GM21528 (cell line): ENCODE data around the gene NBL1.
"Not testable (repeated sequence)": the region's sequence is repeated elsewhere in the genome, so short reads cannot be mapped to it uniquely, and the experiment has no call there.

ENCODE experiments used
- ATAC-seq: cut with Tn5 transposase; IDR thresholded peaks from one replicate; pipeline ENCODE4 v1.9.1; 2021; ENCODE audit warnings: mild to moderate bottlenecking, moderate library complexity; ENCODE audit not compliant: unreplicated experiment, low FRiP score

Gene NBL1

DNA sequence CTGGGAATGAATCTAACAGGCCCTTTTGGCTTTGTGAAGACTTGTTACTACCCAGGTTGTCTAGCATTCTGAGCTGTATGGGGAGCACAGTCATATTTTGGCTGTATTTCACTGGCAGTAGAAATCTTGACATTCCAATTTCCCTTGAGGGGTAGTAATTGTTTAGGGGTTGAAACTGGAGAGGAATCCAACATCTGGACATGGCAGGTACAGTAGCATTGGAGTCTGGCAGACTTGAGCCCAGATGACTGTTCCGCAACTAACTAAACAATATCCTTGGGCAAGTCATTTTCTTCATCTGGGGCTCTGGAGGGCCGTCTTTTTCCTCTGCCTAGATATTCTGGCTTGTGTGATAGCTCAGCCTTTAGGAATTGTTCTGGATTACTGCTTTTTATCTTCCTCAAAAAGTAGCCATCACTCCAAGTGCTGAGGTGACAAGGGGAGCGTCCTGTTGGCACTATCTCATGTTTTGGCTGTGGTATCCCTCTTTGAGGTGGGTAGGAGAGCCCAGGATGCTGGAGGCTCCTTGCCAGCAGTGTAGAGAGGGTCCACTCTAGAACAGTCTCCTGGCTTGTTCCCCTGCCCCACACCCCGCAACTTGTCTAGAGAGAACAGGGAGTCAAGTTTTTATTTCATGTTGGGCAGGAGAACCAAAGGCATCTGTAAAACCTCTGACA is 22.7 kb upstream of the NBL1 start:
- no peak for ATAC-seq

GRCh38 chr1:19622204-19622603 is 21.9 kb upstream of the NBL1 start:
- no peak for ATAC-seq

- ATAC-seq, result no peak
Observed at GRCh38 chr1:19623523-19623922, 20.6 kb upstream of the NBL1 start.

DNA sequence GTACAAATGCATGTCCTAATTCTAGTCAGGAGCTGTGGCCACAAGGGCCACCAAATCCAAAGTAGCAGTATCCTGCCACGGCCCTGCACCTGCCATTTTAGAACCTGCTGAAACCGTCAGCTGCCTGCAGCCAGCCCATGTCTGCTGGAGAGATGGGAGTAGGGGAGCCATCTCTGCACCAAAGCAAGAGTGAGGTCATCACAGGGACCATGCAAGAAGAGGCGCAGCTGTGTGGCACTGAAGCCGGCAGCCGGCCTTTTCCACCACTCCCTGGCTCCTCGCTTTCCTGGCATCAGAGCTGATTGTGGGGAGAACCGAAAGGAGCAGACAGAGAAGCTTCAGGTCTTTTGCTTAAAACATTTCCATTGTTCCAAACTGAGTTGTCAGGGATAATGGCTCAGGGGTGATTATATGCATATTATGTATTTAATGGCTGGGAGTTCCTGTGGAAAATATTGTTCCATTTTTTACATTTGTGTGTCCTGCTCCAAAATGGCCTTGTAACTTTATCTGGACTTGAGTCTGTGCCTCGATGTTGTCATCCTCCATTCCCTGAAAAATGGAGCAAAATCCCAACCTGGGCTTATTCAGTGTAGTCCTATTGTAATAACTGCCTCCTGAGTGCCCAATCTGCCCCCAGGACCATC is 18.7 kb upstream of the NBL1 start:
- ATAC-seq, result no peak

GRCh38 chr1:19628879-19629278 is 15.2 kb upstream of the NBL1 start:
- no peak for ATAC-seq

DNA sequence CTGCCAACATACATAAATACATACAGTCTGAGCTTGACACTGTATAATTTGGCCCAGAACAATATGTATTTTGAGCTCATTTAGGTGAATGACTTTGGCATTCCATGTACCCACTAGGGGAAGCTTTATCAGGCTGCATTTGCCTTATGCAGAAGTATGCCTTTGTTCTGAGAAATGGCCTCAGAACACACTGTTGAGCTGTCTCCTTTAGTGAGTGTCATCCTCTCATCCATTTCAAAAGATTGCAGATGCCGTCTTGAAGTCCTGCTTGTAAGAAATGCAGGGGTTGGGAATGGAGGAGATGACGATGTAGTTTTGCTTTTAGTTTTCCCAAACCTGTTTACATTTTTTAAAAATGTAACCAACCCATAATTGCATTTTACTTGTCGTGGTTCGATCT is 14.8 kb upstream of the NBL1 start:
- no peak for ATAC-seq

- ATAC-seq, result not testable (repeated sequence)
Observed at GRCh38 chr1:19630192-19630591, 13.9 kb upstream of the NBL1 start.

DNA sequence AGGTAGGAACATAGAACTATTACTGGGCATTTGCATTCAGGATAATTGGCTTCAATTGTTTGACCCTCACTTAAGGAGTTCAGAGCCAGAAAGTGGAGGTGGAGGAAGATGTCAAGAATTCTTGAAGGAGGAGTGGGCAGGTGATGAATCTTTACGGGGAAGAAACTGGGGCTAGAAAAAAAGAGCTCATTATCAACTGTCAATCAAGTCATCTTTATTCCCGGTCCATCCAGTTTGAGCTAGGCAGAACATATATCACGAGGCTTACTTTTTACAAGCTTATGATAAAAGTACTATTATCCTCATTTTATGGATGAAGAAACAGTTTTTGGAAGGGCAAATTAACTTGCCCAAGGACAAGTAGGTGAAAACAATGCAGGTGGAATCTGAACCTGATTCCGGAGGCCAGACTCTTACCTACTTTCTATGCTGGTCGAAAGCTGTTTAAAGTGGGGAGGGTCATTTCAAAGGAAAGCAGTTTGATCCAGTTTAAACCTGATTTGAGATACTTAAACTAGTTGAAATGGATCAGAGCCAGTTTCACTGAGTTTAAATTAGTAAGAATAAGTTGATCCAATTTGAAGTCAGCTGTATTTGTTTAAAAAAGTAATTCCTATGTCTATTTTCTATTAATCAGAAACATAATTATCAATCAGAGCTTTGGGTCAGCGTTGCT is 13.3 kb upstream of the NBL1 start:
- no peak for ATAC-seq

GRCh38 chr1:19632211-19632610 is 11.9 kb upstream of the NBL1 start:
- no peak for ATAC-seq

GRCh38 chr1:19633106-19633505 is 11.0 kb upstream of the NBL1 start:
- no peak for ATAC-seq

DNA sequence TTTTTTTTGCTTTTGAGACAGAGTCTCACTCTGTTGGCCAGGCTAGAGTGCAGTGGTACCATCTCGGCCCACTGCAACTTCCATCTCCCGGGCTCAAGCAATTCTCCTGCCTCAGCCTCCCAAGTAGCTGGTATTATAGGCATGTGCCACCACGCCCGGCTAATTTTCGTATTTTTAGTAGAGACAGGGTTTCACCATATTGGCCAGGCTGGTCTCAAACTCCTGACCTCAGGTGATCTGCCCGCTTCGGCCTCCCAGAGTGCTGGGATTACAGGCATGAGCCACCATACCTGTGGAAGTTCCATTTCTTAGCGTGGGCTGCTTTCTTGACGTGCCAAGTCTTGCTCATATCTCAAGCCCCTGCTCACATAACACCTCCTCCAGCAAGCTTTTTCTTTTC is 9.0 kb upstream of the NBL1 start:
- ATAC-seq, result not testable (repeated sequence)

DNA sequence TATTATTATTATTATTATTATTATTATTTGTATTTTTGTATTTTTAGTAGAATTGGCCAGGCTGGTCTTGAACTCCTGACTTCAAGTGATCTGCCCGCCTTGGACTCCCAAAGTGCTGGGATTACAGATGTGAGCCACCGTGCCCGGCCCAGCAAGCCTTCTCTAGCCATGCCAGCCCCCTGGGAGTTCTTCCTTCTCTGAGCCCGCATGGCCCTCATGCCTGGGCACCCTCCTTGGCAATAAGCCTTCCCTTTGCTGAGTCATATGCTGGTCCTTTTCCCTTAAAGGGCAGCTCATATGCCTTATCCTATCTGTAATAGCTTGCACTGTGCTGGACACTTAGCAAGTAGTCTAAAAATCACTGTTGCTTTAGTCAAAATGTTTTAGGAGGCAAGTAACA is 8.5 kb upstream of the NBL1 start:
- ATAC-seq, result no peak

GRCh38 chr1:19636065-19636464 is 8.0 kb upstream of the NBL1 start:
- no peak for ATAC-seq

GRCh38 chr1:19636749-19637148 is 7.4 kb upstream of the NBL1 start:
- not testable (repeated sequence) for ATAC-seq

GRCh38 chr1:19637606-19638005 is 6.5 kb upstream of the NBL1 start:
- no peak for ATAC-seq

DNA sequence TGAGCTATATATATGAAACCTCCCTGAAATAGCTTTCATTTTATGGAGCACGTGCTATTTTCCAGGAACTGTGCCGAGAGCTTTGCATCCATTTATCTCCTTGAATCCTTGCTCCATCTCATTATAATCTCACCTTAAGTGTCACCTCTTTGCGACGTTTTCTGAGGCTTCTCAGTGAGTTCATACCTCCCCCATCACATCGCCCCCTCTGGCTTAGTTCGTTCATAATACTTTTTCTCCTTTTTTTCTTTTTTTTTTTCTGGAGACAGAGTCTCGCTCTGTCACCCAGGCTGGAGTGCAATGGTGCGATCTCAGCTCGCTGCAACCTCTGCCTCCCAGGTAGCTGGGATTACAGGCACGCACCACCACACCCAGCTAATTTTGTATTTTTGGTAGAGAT is 4.9 kb upstream of the NBL1 start:
- not testable (repeated sequence) for ATAC-seq

DNA sequence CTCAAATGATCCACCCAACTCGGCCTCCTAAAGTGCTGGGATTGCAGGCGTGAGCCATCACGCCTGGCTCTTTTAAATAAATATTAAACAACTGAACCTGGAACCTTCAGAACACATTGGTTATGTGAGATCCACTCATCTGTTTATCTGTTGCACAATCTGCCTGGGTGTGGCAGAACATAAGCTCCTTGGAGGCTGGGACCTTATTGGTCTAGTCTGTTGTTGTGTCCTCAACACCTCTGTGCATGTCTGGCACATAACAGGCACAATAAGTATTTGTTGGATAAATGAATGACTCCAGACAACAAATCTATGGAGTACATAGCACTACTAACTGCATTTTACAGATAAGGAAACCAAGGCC is 4.1 kb upstream of the NBL1 start:
- no peak for ATAC-seq

DNA sequence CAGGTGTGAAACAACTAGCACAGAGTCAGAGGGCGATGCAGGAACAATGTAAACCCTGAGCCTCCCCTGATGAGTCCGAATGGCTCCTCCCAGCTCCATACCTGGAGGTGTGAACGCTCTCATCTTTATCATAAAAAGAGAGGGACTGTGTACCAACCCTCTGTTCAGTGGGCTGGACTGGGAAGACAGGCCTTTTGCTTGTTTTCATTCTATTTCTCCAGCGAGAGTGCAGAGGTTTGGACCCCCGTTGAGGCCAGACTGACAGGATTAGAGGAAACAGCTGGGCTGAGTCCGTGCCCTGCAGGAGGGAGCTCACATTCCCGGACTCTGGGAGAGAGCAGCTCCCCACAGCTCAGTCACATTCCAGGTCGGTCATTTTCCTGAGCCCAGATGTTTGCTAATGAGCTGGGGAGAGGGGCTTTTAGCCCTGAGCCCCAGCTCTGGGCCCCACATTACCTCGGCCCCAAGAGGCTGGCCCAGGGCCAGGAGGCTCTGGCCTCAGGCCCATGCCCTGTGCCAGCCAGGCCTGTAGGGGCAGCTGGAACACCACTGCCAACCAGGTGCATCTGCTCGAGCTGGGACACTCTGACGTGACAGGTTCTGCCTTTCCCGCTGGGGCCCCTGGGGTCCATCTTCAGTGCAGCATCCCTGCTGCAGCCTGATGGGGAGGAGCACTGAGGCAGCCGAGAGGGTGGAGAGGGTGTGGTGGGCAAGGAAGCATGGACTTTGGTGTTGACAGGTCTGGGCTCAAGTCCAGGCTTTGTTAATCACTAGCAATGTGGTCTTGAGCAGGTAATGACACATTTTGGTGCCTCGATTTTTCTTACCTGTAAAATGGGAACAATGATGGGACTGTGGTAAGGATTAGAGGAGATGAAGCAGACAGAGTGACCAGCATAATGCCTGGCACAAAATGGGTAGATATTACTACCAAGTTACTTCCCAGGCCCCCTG is 3.5 kb upstream of the NBL1 start:
- no peak for ATAC-seq

- no peak for ATAC-seq
Observed at GRCh38 chr1:19643121-19643520, 990 bp upstream of the NBL1 start.

DNA sequence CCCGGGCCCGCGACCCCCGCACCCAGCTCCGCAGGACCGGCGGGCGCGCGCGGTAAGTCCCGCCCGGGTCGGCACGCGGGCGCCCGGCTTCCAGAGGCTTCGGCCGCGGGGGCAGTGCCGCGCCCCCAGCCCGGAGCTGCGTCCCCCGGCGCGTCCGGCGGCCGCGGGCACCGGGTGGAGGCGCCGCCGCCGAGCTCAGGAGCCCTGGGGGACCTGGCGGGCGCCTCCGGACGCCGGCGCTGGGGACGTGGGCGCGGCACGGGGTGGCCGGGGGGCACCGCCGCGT is 227 bp downstream of the NBL1 start:
- ATAC-seq, result no peak
